Measurements from ENCODE around the gene CASZ1. TPM values are rescaled to one million over a fixed set of nuclear protein-coding genes. Genes with fewer than 3 reads are reported as not detected.

Gene CASZ1
- total and polyA plus RNA-seq, 12 donors, result 2.5 to 35.2 (median 7.0) TPM

- no peaks in the 10 kb centered on the region for H3K36me3 ChIP-seq (replicated peaks in 1 of 2)
- no peak for TF ChIP-seq POLR2A (IDR thresholded peaks at IDR 0.05)
- TF ChIP-seq CTCF (IDR thresholded peaks at IDR 0.05), result no peak
- no peaks in the 10 kb centered on the region for H3K27me3 ChIP-seq
- H3K9me3 ChIP-seq (replicated peaks in 1 of 3), result no peaks in the 10 kb centered on the region
- H3K4me3 ChIP-seq, result no peak overlapping the region
- no peak for DNase-seq
- H3K27ac ChIP-seq, result no peak overlapping the region
- 73 to 81% (median 78%) methylated on average over 10 of the region's 10 CpGs for WGBS, 4 donors
- H3K4me1 ChIP-seq (replicated peaks in 1 of 2), result no peaks in the 10 kb centered on the region
- intact Hi-C loops (cut with DNase I), result no loop called here
Observed at GRCh38 chr1:10778640-10779039, 17.8 kb downstream of the CASZ1 start.

GRCh38 chr1:10777749-10778574, 18.5 kb downstream of the CASZ1 start:
- H3K4me1 ChIP-seq (replicated peaks in 1 of 2), result no peaks in the 10 kb centered on the region
- TF ChIP-seq CTCF (IDR thresholded peaks at IDR 0.05) (no peak), POLR2A (IDR thresholded peaks at IDR 0.05) (no peak)
- no peak for DNase-seq
- H3K4me3 ChIP-seq, result no peak overlapping the region
- H3K36me3 ChIP-seq (replicated peaks in 1 of 2), result no peaks in the 10 kb centered on the region
- no peaks in the 10 kb centered on the region for H3K27me3 ChIP-seq
- WGBS, 4 donors, result 92 to 95% (median 94%) methylated on average over 9 of the region's 9 CpGs
- H3K27ac ChIP-seq, result no peak overlapping the region
- intact Hi-C loops (cut with DNase I), result no loop called here
- H3K9me3 ChIP-seq (replicated peaks in 1 of 3), result no peaks in the 10 kb centered on the region

GRCh38 chr1:10776190-10776905, 20.1 kb downstream of the CASZ1 start:
- H3K27ac ChIP-seq, result no peak overlapping the region
- no peak for DNase-seq
- 82 to 90% (median 87%) methylated on average over 13 to 14 of the region's 14 CpGs for WGBS, 4 donors
- H3K27me3 ChIP-seq, result no peaks in the 10 kb centered on the region
- no peaks in the 10 kb centered on the region for H3K4me1 ChIP-seq (replicated peaks in 1 of 2)
- TF ChIP-seq CTCF (IDR thresholded peaks at IDR 0.05), result no peak
- TF ChIP-seq POLR2A (IDR thresholded peaks at IDR 0.05), result no peak
- H3K4me3 ChIP-seq, result no peak overlapping the region
- H3K9me3 ChIP-seq (replicated peaks in 1 of 3), result no peaks in the 10 kb centered on the region
- intact Hi-C loops (cut with DNase I), result no loop called here
- H3K36me3 ChIP-seq (replicated peaks in 1 of 2), result no peaks in the 10 kb centered on the region

GRCh38 chr1:10775763-10776162, 20.7 kb downstream of the CASZ1 start:
- TF ChIP-seq POLR2A (IDR thresholded peaks at IDR 0.05) (no peak), CTCF (IDR thresholded peaks at IDR 0.05) (no peak)
- no peak for DNase-seq
- no peak overlapping the region for H3K4me3 ChIP-seq
- no peaks in the 10 kb centered on the region for H3K9me3 ChIP-seq (replicated peaks in 1 of 3)
- no peaks in the 10 kb centered on the region for H3K4me1 ChIP-seq (replicated peaks in 1 of 2)
- H3K36me3 ChIP-seq (replicated peaks in 1 of 2), result no peaks in the 10 kb centered on the region
- intact Hi-C loops (cut with DNase I), result no loop called here
- no peak overlapping the region for H3K27ac ChIP-seq
- no peaks in the 10 kb centered on the region for H3K27me3 ChIP-seq
- 86 to 88% (median 87%) methylated on average over 9 of the region's 9 CpGs for WGBS, 4 donors

Data from adrenal gland (tissue), 12 donors.